A549 (cell line): ENCODE data around the gene RGMA.

Experiments used
- BCL3 ChIP-seq: fragments of >200 bp; sonication (Bioruptor Twin); formaldehyde crosslinking; IDR thresholded peaks from 3 replicates; pipeline ENCODE4 v1.6.1; 2016
- CTCF ChIP-seq: fragments of >200 bp; sonication (Bioruptor Twin); formaldehyde crosslinking; IDR thresholded peaks from 3 replicates; pipeline ENCODE4 v1.5.1; 2016
- EP300 ChIP-seq, 2 experiments: fragments of >200 bp; sonication (Bioruptor Twin); formaldehyde crosslinking; IDR thresholded peaks; 2 replicates in 1 of 2; 3 replicates in 1 of 2; pipeline ENCODE4 v1.6.1; 2016 to 2017
- MAFK ChIP-seq: fragments of 450-650 bp; IDR thresholded peaks from 2 replicates; pipeline ENCODE4 v1.6.1; 2014; ENCODE audit not compliant: partially characterized antibody
- NR3C1 ChIP-seq: fragments of >200 bp; sonication (Bioruptor Twin); formaldehyde crosslinking; IDR thresholded peaks from 3 replicates; pipeline ENCODE4 v1.6.1; 2017
- PBX3 ChIP-seq: IDR thresholded peaks from 2 replicates; pipeline ENCODE4 v1.6.1; 2012
- REST ChIP-seq: fragments of 200-600 bp; sonication (generic); IDR thresholded peaks from 2 replicates; pipeline ENCODE4 v1.6.1; 2016; ENCODE audit warnings: antibody characterized with exemption, mild to moderate bottlenecking, moderate library complexity
- ZFP36 ChIP-seq: fragments of 450-650 bp; IDR thresholded peaks from 2 replicates; pipeline ENCODE4 v1.6.1; 2014; ENCODE audit warnings: borderline replicate concordance; ENCODE audit not compliant: partially characterized antibody

- TF ChIP-seq EP300 (IDR thresholded peaks at IDR 0.05) (no peak), ZFP36 (no peak), CTCF (no peak), BCL3 (no peak), MAFK (no peak), REST (no peak), NR3C1 (no peak), PBX3 (no peak)
Measured at GRCh38 chr15:93076217-93076616, 12.8 kb downstream of the RGMA start.
